GM19467 (cell line): Measurements from ENCODE around the gene PFKP.

Experiments used
- ATAC-seq: cut with Tn5 transposase; IDR thresholded peaks from one replicate; pipeline ENCODE4 v1.9.1; 2021; ENCODE audit warnings: mild to moderate bottlenecking, moderate library complexity; ENCODE audit not compliant: unreplicated experiment

PFKP gene

GRCh38 chr10:3068968-3069737 is 1.8 kb downstream of the PFKP start:
- peak; percentile 17 for ATAC-seq

GRCh38 chr10:3069876-3070275 is 2.5 kb downstream of the PFKP start:
- ATAC-seq = no peak

GRCh38 chr10:3071405-3072198 is 4.3 kb downstream of the PFKP start:
- no peak for ATAC-seq

GRCh38 chr10:3072641-3073360 is 5.5 kb downstream of the PFKP start:
- ATAC-seq = no peak

- no peak for ATAC-seq
Measured at GRCh38 chr10:3074145-3074665, 6.9 kb downstream of the PFKP start.

GRCh38 chr10:3074985-3075600 is 7.7 kb downstream of the PFKP start:
- no peak for ATAC-seq

GRCh38 chr10:3076138-3076537 is 8.8 kb downstream of the PFKP start:
- no peak for ATAC-seq

GRCh38 chr10:3077509-3077908 is 10.2 kb downstream of the PFKP start:
- no peak for ATAC-seq

- no peak for ATAC-seq
Measured at GRCh38 chr10:3077940-3078630, 10.7 kb downstream of the PFKP start.

GRCh38 chr10:3081383-3081981 is 14.1 kb downstream of the PFKP start:
- ATAC-seq = no peak

GRCh38 chr10:3082290-3082689 is 14.9 kb downstream of the PFKP start:
- no peak for ATAC-seq

GRCh38 chr10:3085785-3086567 is 18.6 kb downstream of the PFKP start:
- no peak for ATAC-seq

GRCh38 chr10:3090388-3090787 is 23.0 kb downstream of the PFKP start:
- ATAC-seq = no peak

- ATAC-seq = no peak
Measured at GRCh38 chr10:3090914-3091787, 23.8 kb downstream of the PFKP start.

- ATAC-seq = no peak
Measured at GRCh38 chr10:3091921-3092320, 24.6 kb downstream of the PFKP start.

GRCh38 chr10:3093996-3094395 is 26.6 kb downstream of the PFKP start:
- no peak for ATAC-seq

GRCh38 chr10:3094609-3095036 is 27.3 kb downstream of the PFKP start:
- ATAC-seq = no peak
